ENCODE data around the gene TTC13.

DNA sequence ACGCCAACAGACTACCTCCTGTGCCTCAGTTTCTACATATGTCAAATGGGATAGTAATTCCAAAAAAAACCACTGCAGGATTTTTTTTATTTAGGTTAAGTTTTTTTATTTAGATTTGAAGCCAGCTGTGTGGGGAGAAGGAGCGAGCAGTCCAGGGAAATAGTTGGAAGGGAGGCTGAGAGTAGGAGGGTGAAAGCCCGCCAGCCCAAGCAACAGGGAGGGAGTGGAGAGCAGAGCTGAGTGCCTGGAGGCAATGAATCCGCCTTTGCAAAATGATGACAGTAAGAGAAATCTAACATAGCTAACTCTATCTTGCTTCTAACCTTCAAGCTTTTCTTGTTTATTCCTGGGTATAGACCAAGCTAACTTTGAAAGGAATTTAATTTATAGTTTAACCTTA, 94.7 kb downstream of the TTC13 start:
- TF ChIP-seq, protein P1, sequence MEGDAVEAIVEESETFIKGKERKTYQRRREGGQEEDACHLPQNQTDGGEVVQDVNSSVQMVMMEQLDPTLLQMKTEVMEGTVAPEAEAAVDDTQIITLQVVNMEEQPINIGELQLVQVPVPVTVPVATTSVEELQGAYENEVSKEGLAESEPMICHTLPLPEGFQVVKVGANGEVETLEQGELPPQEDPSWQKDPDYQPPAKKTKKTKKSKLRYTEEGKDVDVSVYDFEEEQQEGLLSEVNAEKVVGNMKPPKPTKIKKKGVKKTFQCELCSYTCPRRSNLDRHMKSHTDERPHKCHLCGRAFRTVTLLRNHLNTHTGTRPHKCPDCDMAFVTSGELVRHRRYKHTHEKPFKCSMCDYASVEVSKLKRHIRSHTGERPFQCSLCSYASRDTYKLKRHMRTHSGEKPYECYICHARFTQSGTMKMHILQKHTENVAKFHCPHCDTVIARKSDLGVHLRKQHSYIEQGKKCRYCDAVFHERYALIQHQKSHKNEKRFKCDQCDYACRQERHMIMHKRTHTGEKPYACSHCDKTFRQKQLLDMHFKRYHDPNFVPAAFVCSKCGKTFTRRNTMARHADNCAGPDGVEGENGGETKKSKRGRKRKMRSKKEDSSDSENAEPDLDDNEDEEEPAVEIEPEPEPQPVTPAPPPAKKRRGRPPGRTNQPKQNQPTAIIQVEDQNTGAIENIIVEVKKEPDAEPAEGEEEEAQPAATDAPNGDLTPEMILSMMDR (IDR thresholded peaks at IDR 0.05): no peak
- TF ChIP-seq EP300 (IDR thresholded peaks at IDR 0.05): no peak
